HepG2 (cell line): ENCODE measurements around the gene PPP1R7. TPM values are rescaled to one million over a fixed set of nuclear protein-coding genes. Genes with fewer than 3 reads are reported as not detected.
A peak's percentile ranks its signal among the peaks of the same experiment; 100 is the strongest.

Source experiments
- AGO1 ChIP-seq: fragments of 200-400 bp; formaldehyde crosslinking; IDR thresholded peaks from 2 replicates; pipeline ENCODE4 v1.6.1; 2017; ENCODE audit warnings: mild to moderate bottlenecking, low read depth, low read length, moderate library complexity; ENCODE audit not compliant: poor library complexity, severe bottlenecking
- AGO2 ChIP-seq: fragments of 200-400 bp; formaldehyde crosslinking; optimal IDR thresholded peaks from 2 replicates; pipeline ENCODE3; 2017; ENCODE audit warnings: mild to moderate bottlenecking, low read depth, low read length, moderate library complexity
- ETV5 ChIP-seq: IDR thresholded peaks from 2 replicates; pipeline ENCODE4 v1.6.1; 2018; ENCODE audit warnings: missing biosample characterization, missing genetic modification reagents, inconsistent platforms, borderline replicate concordance
- HOXA3 ChIP-seq: sonication (generic); formaldehyde crosslinking; IDR thresholded peaks from 2 replicates; pipeline ENCODE4 v1.5.0; 2020; ENCODE audit warnings: missing genetic modification reagents
- IRX3 ChIP-seq: sonication (generic); formaldehyde crosslinking; IDR thresholded peaks from 2 replicates; pipeline ENCODE4 v1.8.1; 2023; ENCODE audit warnings: mild to moderate bottlenecking, low read depth, missing genetic modification reagents, borderline replicate concordance
- MED8 ChIP-seq: sonication (generic); formaldehyde crosslinking; IDR thresholded peaks from 2 replicates; pipeline ENCODE4 v1.8.1; 2023; ENCODE audit warnings: mild to moderate bottlenecking, missing genetic modification reagents; ENCODE audit not compliant: insufficient replicate concordance
- MLXIP ChIP-seq: sonication (generic); formaldehyde crosslinking; IDR thresholded peaks from 2 replicates; pipeline ENCODE4 v1.9.0; 2021; ENCODE audit warnings: missing genetic modification reagents, borderline replicate concordance
- NR2F2 ChIP-seq: IDR thresholded peaks from 2 replicates; pipeline ENCODE4 v1.6.1; 2012; ENCODE audit warnings: low read depth, inconsistent platforms, borderline replicate concordance
- PHB2 ChIP-seq: fragments of 450-650 bp; IDR thresholded peaks from 2 replicates; pipeline ENCODE4 v1.6.1; 2018; ENCODE audit not compliant: partially characterized antibody
- POLR2AphosphoS2 ChIP-seq: IDR thresholded peaks from 2 replicates; pipeline ENCODE4 v1.6.1; 2011; ENCODE audit warnings: low read depth, low read length, improper control_type of control experiment
- POLR2AphosphoS5 ChIP-seq: IDR thresholded peaks from 2 replicates; pipeline ENCODE4 v1.6.1; 2012; ENCODE audit warnings: low read depth, low read length
- PRPF4 ChIP-seq: fragments of 200-400 bp; formaldehyde crosslinking; IDR thresholded peaks from 2 replicates; pipeline ENCODE4 v1.6.1; 2016; ENCODE audit warnings: low read length, low read depth; ENCODE audit not compliant: poor library complexity, severe bottlenecking
- ZBTB37 ChIP-seq: sonication (generic); formaldehyde crosslinking; IDR thresholded peaks from 2 replicates; pipeline ENCODE4 v1.4.0; 2020; ENCODE audit warnings: mild to moderate bottlenecking, missing genetic modification reagents
- ZNF101 ChIP-seq: sonication (generic); formaldehyde crosslinking; IDR thresholded peaks from 2 replicates; pipeline ENCODE4 v1.4.0; 2020; ENCODE audit warnings: mild to moderate bottlenecking, low read depth, missing genetic modification reagents, borderline replicate concordance
- ZNF260 ChIP-seq: sonication (generic); formaldehyde crosslinking; IDR thresholded peaks from 2 replicates; pipeline ENCODE4 v1.4.0; 2020; ENCODE audit warnings: missing genetic modification reagents, low read depth, mild to moderate bottlenecking, borderline replicate concordance
- ZNF362 ChIP-seq: sonication (generic); formaldehyde crosslinking; IDR thresholded peaks from 2 replicates; pipeline ENCODE4 v1.4.0; 2020; ENCODE audit warnings: missing genetic modification reagents, mild to moderate bottlenecking, borderline replicate concordance
- ZNF430 ChIP-seq: sonication (generic); formaldehyde crosslinking; IDR thresholded peaks from 2 replicates; pipeline ENCODE4 v1.9.0; 2021; ENCODE audit warnings: mild to moderate bottlenecking, missing genetic modification reagents
- ZNF609 ChIP-seq: sonication (generic); formaldehyde crosslinking; IDR thresholded peaks from 2 replicates; pipeline ENCODE4 v1.4.0; 2020; ENCODE audit warnings: mild to moderate bottlenecking, missing genetic modification reagents, borderline replicate concordance
- ZNF75D ChIP-seq: sonication (generic); formaldehyde crosslinking; IDR thresholded peaks from 2 replicates; pipeline ENCODE4 v1.8.1; 2023; ENCODE audit warnings: missing genetic modification reagents, mild to moderate bottlenecking, borderline replicate concordance
- polyA plus RNA-seq, 8 experiments: library from polyadenylated mRNA; depleted of rRNA in 3 of 8; stranded (reverse) in 7 of 8; unstranded in 1 of 8; fragments of >200 nt; fragmentation: Illumina TruSeq in 4 of 8; extraction: Trizol in 4 of 8; gene quantifications; 2 replicates each; pipeline versions ENCODE4 v1.2.1 to v1.2.3, GENCODE V29; 2011 to 2016; ENCODE audit warnings: low read depth in 4 of 8, missing spikeins in 1 of 8, mixed read lengths in 1 of 8; ENCODE audit not compliant: insufficient read depth in 1 of 8
- total RNA-seq, 5 experiments: library from RNA; depleted of rRNA; stranded (reverse); fragments of >200 nt; fragmentation: Illumina TruSeq; extraction: Trizol; gene quantifications; 2 replicates each; pipeline ENCODE4 v1.2.3, GENCODE V29; 2016; ENCODE audit warnings: low read depth in 1 of 5

The PPP1R7 gene
- total and polyA plus RNA-seq, 2 of the 13 experiments (the other 11 are each of a cell fraction or from before 2014, with no cell fraction given): 33.3 to 67.9 TPM

GRCh38 chr2:241225545-241225944 is 75.3 kb downstream of the PPP1R7 start (continued):
- no peak for TF ChIP-seq IRX3 (CRISPR knock-in tag)
- TF ChIP-seq ZNF362 (CRISPR knock-in tag): no peak
- peak; percentile 87 for TF ChIP-seq AGO2
- no peak for TF ChIP-seq PRPF4
- 0 out of 2 replicates have a peak, but pooled peaks have one; percentile 6 for TF ChIP-seq NR2F2
- peak; percentile 16 for TF ChIP-seq AGO1
- no peak for TF ChIP-seq ZNF101 (CRISPR knock-in tag)
- TF ChIP-seq ZBTB37 (CRISPR knock-in tag): no peak
- no peak for TF ChIP-seq ZNF609 (CRISPR knock-in tag)
- TF ChIP-seq MLXIP (CRISPR knock-in tag): no peak
- TF ChIP-seq ETV5 (CRISPR knock-in tag): no peak
- TF ChIP-seq ZNF430 (CRISPR knock-in tag): no peak
- TF ChIP-seq ZNF75D (CRISPR knock-in tag): no peak
- TF ChIP-seq POLR2AphosphoS5: 0 out of 2 replicates have a peak, but pooled peaks have one; percentile 8
- peak; percentile 46; the same call in 1 of the 2 replicates for TF ChIP-seq HOXA3 (CRISPR knock-in tag)
- TF ChIP-seq POLR2AphosphoS2: 0 out of 2 replicates have a peak, but pooled peaks have one; percentile 29
- no peak for TF ChIP-seq ZNF260 (CRISPR knock-in tag)
- TF ChIP-seq MED8 (CRISPR knock-in tag): no peak
- no peak for TF ChIP-seq PHB2
